ENCODE data around the gene PLAU. TPM values are rescaled to one million over a fixed set of nuclear protein-coding genes. Genes with fewer than 3 reads are reported as not detected.

Gene PLAU
- total and polyA plus RNA-seq, 2 donors (not counting 3 experiments of a cell fraction or from before 2014, with no cell fraction given), result 23.6 to 34.9 TPM

GRCh38 chr10:73867126-73867807 is 43.7 kb upstream of the PLAU start:
- Histone ChIP-seq H3K4me3 (replicated peaks in 1 of 3; ENCODE audit: insufficient read depth in 1 of 3, low read depth in 1 of 3, low read length in 3 of 3) (no peak overlapping the region), H3K4me1 (ENCODE audit: control insufficient read depth, extremely low read depth, insufficient read depth, low read length) (peaks cover 14% of the 10 kb centered on the region), H4K20me1 (replicated peaks; ENCODE audit: control insufficient read depth, extremely low read depth, insufficient read depth, low read length) (no peaks in the 10 kb centered on the region), H3K27me3 (ENCODE audit: control insufficient read depth in 2 of 2, insufficient read depth in 2 of 2, low read length in 2 of 2) (no peaks in the 10 kb centered on the region), H3K9me3 (replicated peaks; ENCODE audit: control insufficient read depth, insufficient read depth, low read length) (no peaks in the 10 kb centered on the region), H3K9me1 (replicated peaks; ENCODE audit: control insufficient read depth, extremely low read depth, insufficient read depth, low read length) (no peaks in the 10 kb centered on the region), H3K4me2 (ENCODE audit: insufficient read depth, low read length) (no peak overlapping the region), H3K27ac (ENCODE audit: insufficient read depth, low read depth, low read length) (no peak overlapping the region), H2AFZ (ENCODE audit: low read depth, low read length) (no peak overlapping the region), H3K79me2 (ENCODE audit: control insufficient read depth, insufficient read depth, low read length) (peaks cover 1% of the 10 kb centered on the region), H3K36me3 (ENCODE audit: control insufficient read depth in 2 of 2, extremely low read depth in 1 of 2, insufficient read depth in 2 of 2, low read length in 2 of 2) (peaks cover 6 to 11% of the 10 kb centered on the region in 2 experiments), H3K9ac (replicated peaks; ENCODE audit: extremely low read depth, insufficient read depth, low read length) (no peak overlapping the region)
- intact Hi-C loops (cut with micrococcal nuclease) (no loop called here), dilution Hi-C loops (cut with MboI; ENCODE audit: extremely low pct_ligation_motif_present, low sequenced_read_pairs) (no loop called here)
- ChIA-PET POLR2A (no interaction called here), CTCF (interaction anchor here (1.5 to 2.1 kb wide), 2 partner anchors 19 to 49 kb away, joined by 5 to 6 read pairs; no protein-coding TSS in a partner anchor)
- DNase-seq (ENCODE audit: low read depth, low spot score), result no peak
- BruUV-seq (replicated peaks), result no TSS peak
- no peak for FAIRE-seq
- TF ChIP-seq MYC (IDR thresholded peaks at IDR 0.05; ENCODE audit: low read depth, low read length) (no peak), JUN (IDR thresholded peaks at IDR 0.05; ENCODE audit: borderline replicate concordance, insufficient read depth, insufficient read length, low read depth) (no peak), POLR2AphosphoS5 (IDR thresholded peaks at IDR 0.05; ENCODE audit: insufficient read depth, low read depth, low read length) (no peak), EZH2 (IDR thresholded peaks at IDR 0.05; ENCODE audit: borderline replicate concordance, low read depth, low read length, severe bottlenecking) (no peak), MAX (IDR thresholded peaks at IDR 0.05; ENCODE audit: insufficient read depth, insufficient read length) (no peak)

GRCh38 chr10:73867871-73868631 is 42.9 kb upstream of the PLAU start:
- dilution Hi-C loops (cut with MboI; ENCODE audit: extremely low pct_ligation_motif_present, low sequenced_read_pairs) (no loop called here), intact Hi-C loops (cut with micrococcal nuclease) (no loop called here)
- Histone ChIP-seq H3K4me1 (ENCODE audit: control insufficient read depth, extremely low read depth, insufficient read depth, low read length) (peaks cover 14% of the 10 kb centered on the region), H3K36me3 (ENCODE audit: control insufficient read depth in 2 of 2, extremely low read depth in 1 of 2, insufficient read depth in 2 of 2, low read length in 2 of 2) (peaks cover 6 to 11% of the 10 kb centered on the region in 2 experiments), H3K79me2 (ENCODE audit: control insufficient read depth, insufficient read depth, low read length) (peaks cover 3% of the 10 kb centered on the region), H3K4me2 (ENCODE audit: insufficient read depth, low read length) (no peak overlapping the region), H4K20me1 (replicated peaks; ENCODE audit: control insufficient read depth, extremely low read depth, insufficient read depth, low read length) (no peaks in the 10 kb centered on the region), H2AFZ (ENCODE audit: low read depth, low read length) (no peak overlapping the region), H3K27me3 (ENCODE audit: control insufficient read depth in 2 of 2, insufficient read depth in 2 of 2, low read length in 2 of 2) (no peaks in the 10 kb centered on the region), H3K9ac (replicated peaks; ENCODE audit: extremely low read depth, insufficient read depth, low read length) (no peak overlapping the region), H3K9me1 (replicated peaks; ENCODE audit: control insufficient read depth, extremely low read depth, insufficient read depth, low read length) (no peaks in the 10 kb centered on the region), H3K9me3 (replicated peaks; ENCODE audit: control insufficient read depth, insufficient read depth, low read length) (no peaks in the 10 kb centered on the region), H3K4me3 (replicated peaks in 1 of 3; ENCODE audit: insufficient read depth in 1 of 3, low read depth in 1 of 3, low read length in 3 of 3) (no peak overlapping the region), H3K27ac (ENCODE audit: insufficient read depth, low read depth, low read length) (no peak overlapping the region)
- ChIA-PET POLR2A (no interaction called here), CTCF (interaction anchor here (1.5 to 2.1 kb wide), 2 partner anchors 18 to 50 kb away, joined by 5 to 6 read pairs; no protein-coding TSS in a partner anchor)
- FAIRE-seq (no peak), DNase-seq (ENCODE audit: low read depth, low spot score) (no peak)
- TF ChIP-seq MAX (IDR thresholded peaks at IDR 0.05; ENCODE audit: insufficient read depth, insufficient read length) (no peak), POLR2AphosphoS5 (IDR thresholded peaks at IDR 0.05; ENCODE audit: insufficient read depth, low read depth, low read length) (no peak), EZH2 (IDR thresholded peaks at IDR 0.05; ENCODE audit: borderline replicate concordance, low read depth, low read length, severe bottlenecking) (no peak), MYC (IDR thresholded peaks at IDR 0.05; ENCODE audit: low read depth, low read length) (no peak), CTCF (IDR thresholded peaks at IDR 0.05; ENCODE audit: extremely low read depth in 1 of 2, insufficient read depth in 1 of 2, low read depth in 1 of 2, low read length in 2 of 2) (no peak), GATA2 (IDR thresholded peaks at IDR 0.05; ENCODE audit: insufficient read depth, insufficient read length, low read depth, low read length) (no peak), FOS (IDR thresholded peaks at IDR 0.05; ENCODE audit: borderline replicate concordance, insufficient read depth, low read length) (no peak), POLR2A (IDR thresholded peaks at IDR 0.05; ENCODE audit: low read depth, low read length) (no peak), JUN (IDR thresholded peaks at IDR 0.05; ENCODE audit: borderline replicate concordance, insufficient read depth, insufficient read length, low read depth) (no peak)
- BruUV-seq (replicated peaks), result no TSS peak
